GM18951 (cell line): Measurements from ENCODE around the gene PELI2.

Source experiments
- POLR2A ChIP-seq: IDR thresholded peaks from 4 replicates; pipeline ENCODE4 v1.6.1; 2011; ENCODE audit warnings: mild to moderate bottlenecking; ENCODE audit not compliant: insufficient read length, insufficient read depth; ENCODE audit errors: extremely low read depth
- in situ Hi-C: fragments of 300-500 bp; cut with MboI; formaldehyde crosslinking; loops from one replicate; pipeline ENCODE4 v1.12.0; 2022; ENCODE audit warnings: low sequenced_read_pairs, mixed read lengths, inconsistent platforms; ENCODE audit not compliant: unreplicated experiment

Gene PELI2

DNA sequence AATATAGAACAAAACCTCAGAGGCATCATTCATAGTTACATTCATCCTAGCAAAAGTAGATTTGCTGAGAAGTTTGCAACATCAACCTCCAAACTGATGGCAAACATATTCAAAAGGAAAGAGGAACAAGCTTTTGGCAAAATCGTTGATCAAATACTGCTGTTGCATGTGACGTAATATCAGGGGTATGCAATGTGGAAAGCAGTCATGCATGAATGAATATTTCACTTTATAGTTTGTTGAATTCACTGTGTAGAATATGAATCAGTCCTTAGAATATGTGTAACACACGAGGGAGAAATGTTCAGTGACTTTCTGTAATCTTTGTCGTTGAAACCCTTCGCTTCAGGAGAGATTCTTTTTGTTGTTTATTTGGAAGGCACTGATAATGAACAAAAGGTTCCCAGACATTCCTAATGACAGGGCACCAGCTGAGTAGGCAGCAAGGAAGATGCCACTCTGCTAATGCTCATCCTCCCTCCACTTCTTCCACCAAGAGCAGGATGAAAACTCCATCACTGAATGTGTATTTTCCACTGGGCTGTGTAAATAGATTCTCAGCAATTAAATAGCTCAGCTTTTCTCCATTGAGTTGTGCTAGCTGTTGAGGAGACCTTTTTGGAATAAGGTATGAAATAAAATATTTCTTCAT, 126.1 kb downstream of the PELI2 start:
- in situ Hi-C loops: no loop called here
- TF ChIP-seq POLR2A: no peak

DNA sequence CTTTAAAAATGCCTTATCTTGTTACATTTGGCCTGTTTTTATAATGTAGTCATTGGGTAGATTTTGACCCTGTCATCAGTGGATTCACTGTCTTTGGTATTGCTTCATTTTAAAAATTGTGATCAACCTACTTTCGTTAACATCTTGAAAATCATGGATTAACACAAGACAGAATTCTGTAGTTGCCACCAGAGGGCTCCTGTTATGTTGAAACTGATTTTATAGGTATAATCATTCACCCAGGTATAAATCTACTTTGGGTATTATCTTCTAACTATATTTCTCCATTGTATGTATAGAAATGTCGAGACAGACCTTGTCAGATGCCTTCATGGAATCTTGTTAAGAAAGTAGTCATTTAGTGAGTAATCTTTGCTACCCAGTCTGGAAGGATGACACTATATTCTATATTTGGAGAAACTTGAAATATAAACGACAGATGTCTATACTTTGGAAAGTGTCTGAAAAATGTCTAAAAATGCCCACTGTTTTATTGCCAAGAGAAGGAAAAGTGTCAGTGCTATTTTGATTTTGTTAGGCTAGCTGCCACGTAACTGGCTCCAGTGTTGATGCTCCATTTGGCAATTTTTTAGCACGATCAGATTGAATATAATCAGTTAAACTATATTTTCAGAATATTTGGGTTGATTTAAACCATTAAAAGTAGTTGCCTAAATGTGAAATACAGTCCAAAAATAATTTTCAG, 129.4 kb downstream of the PELI2 start:
- in situ Hi-C loops: no loop called here
- TF ChIP-seq POLR2A: no peak

DNA sequence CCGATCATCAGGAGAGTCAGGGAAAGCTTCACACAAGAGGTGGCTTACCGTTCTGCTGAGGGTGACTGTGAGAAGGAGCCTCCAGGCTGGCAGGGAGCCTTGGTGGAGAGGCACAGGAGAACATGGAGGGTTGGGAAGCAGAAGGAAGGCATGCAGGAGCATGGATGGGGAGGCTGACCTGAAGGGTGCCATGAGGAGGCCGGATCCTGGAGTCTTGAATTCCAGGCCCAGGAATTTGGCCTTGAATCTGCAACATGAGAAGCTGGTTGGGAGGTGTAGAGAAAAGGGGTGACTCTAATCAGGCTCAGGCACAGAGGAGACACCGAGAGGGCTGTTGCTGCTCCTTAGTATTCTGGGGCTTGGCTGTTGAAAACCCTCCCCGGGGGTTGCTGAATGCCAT, 130.2 kb downstream of the PELI2 start:
- TF ChIP-seq POLR2A: no peak
- in situ Hi-C loops: no loop called here

DNA sequence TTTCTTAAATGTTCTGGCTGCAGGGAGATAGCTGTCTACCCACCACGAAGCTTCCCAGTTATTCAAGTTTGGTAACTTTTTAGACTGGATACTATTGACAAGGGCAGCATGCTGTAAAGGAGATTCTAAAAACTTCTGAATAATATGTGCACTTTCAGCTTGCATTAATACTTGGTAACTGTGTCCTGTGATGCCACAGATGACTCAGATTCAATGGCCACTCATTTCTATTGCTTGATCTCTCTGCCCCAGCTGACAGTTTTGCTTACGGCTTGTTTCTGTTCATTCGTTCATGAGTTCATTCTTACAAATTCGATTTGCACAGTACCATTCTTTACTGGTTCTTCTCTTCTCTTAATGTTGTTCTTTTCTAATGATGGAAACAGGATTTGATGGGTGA, 142.8 kb downstream of the PELI2 start:
- in situ Hi-C loops: no loop called here
- no peak for TF ChIP-seq POLR2A

DNA sequence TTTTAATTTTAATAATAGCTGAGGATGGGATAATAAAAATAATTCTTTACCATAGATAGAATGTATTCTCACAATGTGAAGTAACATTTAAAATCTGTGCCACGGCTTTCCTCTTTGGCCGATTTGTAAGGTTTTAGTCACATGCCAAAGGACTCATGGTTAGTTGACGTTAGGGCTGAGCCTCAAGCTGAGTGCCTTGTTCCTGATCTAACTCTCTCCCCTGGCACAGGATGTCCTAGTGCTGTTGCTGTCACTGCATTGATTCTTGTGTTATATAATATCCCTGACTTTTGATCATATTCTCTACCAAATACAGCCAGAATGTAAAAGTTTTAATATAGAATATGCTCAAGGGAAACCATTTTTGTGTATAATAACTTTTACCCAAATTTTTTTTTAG, 144.3 kb downstream of the PELI2 start:
- TF ChIP-seq POLR2A: no peak
- in situ Hi-C loops: no loop called here

DNA sequence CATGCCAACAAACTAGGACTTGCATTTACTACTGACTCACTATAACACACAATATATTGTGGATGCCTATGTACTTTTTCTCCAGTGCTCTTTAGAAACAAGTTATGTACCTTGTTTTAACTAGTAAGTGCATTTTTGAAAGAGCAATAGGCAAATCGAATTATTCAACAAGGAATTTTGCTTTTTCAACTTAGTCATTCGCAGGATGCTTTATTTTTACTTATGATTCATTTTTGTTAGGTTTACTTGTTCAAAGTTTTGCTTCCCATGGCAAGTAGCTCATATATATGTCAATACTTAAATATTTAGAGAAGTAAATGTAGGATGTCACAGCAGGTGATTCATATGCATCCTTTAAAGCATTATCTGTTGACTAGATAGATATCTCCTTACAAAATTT, 149.8 kb downstream of the PELI2 start:
- TF ChIP-seq POLR2A: no peak
- in situ Hi-C loops: no loop called here

DNA sequence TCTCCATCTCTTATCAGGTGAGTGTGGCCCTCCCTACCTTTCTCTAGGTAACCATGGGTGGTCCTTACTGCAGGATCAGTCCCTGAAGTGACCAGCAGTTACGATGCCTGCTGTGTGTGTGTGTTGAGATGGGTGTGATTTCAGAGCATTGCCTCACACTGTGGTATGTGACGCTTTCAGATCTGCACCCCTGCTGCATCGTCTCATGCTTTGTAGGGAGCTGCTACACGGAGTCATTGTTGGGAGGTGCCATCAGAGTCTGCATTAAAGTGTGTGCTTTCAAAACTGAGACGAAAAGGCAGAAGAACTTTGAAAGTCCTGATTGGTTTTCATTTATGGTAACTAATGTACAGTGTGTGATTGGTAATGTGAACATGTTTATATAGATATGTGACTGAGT, 150.5 kb downstream of the PELI2 start:
- in situ Hi-C loops: no loop called here
- TF ChIP-seq POLR2A: no peak

DNA sequence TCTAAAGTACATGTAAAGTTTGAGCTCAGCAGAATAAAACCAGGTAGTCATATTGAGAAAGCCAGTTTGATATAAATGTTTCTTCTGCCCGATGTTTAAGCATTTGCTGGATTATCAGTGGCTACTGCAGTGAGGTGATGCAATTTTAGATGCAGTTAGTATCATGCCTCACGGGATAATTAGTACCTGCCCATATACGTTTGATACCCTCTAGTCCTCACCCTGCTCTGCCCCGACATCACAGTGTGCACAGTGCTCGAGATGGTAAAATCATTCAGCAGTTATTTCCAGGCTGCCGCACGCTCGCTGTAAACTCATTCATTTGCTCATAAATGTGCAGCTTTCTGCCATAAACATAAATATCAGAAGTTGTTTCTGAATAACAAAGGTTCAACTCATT, 152.7 kb downstream of the PELI2 start:
- TF ChIP-seq POLR2A: no peak
- in situ Hi-C loops: no loop called here

DNA sequence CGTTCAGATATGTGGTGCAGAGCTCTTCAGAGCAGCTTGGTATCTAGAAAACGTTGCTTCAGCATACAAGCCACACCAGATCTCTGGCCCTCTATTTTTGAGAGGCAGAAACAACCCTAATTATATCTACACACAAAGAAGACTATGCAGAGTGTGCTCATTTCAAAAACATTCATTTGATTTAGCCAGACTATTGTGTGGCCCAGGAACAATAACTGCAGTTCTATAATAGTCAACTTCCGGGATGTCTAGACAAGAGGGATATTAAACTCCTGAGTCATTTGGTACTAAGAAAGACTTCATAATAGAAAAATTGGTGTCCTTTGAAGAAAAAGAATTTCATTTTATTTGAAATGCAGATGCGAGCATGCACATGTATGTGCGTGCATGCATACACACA, 153.8 kb downstream of the PELI2 start:
- in situ Hi-C loops: no loop called here
- no peak for TF ChIP-seq POLR2A

DNA sequence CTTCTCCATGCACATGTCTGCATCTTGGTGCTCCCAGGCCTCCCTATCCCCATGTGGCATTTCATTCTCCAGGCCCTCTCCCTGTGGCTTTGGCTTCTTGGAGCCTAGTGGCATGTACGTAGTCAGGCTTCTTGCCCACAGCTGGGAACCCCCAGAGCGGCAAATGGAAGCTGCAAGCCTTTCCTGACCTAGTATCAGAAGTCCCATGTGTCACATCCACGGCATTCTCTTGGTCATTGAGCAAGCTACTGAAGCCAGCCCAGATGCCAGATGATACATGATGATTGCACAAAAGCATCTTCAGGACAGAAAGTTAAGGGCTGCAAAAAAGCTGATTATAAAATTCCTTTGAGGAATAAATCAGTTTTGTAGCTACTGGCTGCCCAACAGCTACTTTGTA, 154.9 kb downstream of the PELI2 start:
- TF ChIP-seq POLR2A: no peak
- in situ Hi-C loops: no loop called here

DNA sequence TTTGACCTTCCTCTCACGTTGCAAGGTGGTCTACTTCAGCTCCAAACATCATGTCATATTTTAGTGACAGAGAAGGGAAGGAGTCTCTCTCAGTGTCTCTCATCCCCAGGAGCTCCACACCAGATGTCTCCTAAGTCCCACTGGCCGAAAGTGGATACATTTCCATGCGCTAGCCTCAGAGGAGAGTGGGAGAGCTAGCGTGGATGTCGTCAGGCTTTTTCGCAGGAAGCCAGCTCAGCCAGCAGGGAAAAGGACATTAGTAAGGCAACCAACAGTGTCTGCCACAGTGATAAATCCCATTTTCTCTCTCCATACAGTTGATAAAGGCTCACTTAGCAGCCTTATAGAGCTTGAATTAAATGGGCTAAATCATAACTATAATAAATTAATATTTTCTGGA, 155.7 kb downstream of the PELI2 start:
- no peak for TF ChIP-seq POLR2A
- in situ Hi-C loops: no loop called here

DNA sequence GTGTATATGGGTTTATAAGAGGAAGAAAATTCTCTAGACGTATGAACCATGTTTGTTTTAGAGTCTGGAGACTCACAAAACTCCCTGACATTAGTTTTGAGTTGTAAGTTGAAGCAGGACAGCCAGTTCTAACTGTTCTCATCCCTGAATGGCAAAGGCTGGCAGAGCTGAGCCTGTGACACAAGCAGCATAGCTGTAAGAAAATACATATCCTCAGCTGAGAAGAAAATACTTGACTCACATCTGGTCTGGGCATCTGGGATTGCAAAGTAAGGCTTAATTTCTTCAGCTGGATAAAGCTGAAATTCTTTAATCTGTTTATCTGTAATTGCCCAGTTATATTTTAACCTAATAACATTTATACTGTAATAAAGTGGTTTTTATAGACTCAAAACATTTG, 156.3 kb downstream of the PELI2 start:
- in situ Hi-C loops: no loop called here
- TF ChIP-seq POLR2A: no peak

DNA sequence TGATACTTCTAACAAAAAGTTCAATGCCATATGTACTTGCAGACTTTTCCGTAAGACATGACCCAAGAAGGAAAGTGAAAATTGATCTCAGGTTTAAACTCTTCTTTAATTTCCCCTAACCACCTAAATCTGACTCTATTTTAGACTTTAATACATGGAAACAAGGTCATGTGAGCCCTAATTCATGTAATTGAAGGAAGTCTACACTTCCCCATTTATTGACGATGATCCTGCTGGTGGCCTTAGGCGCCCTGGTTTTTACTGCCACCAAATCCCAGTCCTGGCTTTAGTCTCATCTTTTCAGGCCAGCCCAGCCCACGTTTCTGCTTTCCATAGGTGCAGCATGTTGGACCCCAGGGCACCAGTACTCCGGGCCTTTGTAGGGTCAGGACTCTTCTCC, 157.9 kb downstream of the PELI2 start:
- in situ Hi-C loops: no loop called here
- TF ChIP-seq POLR2A: no peak

DNA sequence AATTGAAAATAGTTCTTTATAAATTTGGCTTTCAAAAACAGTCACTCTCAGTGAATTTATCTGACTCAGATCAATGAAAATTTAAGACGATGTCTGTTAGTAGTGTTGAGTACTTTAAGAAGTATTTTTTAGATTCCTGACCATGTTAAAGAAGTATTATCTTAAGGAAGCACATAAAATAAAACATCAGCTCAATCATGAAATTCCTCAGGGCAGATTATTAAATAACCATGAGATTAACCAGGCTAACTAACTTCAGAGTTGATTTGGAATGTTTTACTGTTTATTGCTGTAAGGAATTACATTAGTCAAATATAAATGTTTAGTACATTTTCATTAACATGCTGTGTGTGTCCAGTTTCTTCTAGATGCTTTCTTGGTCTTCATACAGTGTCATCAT, 160.2 kb downstream of the PELI2 start:
- TF ChIP-seq POLR2A: no peak
- in situ Hi-C loops: no loop called here
